ENCODE results near the gene LTBP1.

LTBP1 gene

DNA sequence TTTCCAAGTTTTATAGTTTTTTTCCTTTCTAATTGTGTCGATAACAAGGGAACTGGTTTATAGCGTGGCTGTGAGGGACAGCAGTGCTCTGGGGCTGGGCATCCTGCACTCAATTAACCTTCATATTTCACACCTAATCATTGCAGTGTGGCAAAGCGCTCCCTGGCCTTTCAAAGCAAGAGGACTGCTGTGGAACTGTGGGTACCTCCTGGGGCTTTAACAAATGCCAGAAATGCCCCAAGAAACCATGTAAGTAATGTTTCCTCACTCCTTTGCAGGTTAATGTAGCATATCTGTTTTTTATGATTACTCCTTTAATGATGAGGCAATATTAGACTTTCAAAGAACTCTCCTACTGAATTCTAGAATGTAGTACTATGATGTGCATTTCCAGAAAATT is 270.7 kb downstream of the LTBP1 start:
- Histone ChIP-seq H3K27ac (replicated peaks) (no peak overlapping the region), H3K4me3 (replicated peaks; ENCODE audit: insufficient read depth, low read length) (no peak overlapping the region), H3K27me3 (ENCODE audit: insufficient read depth, poor library complexity, severe bottlenecking) (peaks cover 3% of the 10 kb centered on the region)
- DNase-seq (ENCODE audit: low read depth in 1 of 2, low spot score in 1 of 2) = no peak
- TF ChIP-seq SPI1 (IDR thresholded peaks at IDR 0.05; ENCODE audit: borderline replicate concordance, low read depth) (no peak), POLR2AphosphoS5 (IDR thresholded peaks at IDR 0.05; ENCODE audit: low read depth) (no peak), GABPA (IDR thresholded peaks at IDR 0.05; ENCODE audit: low read depth) (no peak)
- TF ChIP-seq, protein P1, sequence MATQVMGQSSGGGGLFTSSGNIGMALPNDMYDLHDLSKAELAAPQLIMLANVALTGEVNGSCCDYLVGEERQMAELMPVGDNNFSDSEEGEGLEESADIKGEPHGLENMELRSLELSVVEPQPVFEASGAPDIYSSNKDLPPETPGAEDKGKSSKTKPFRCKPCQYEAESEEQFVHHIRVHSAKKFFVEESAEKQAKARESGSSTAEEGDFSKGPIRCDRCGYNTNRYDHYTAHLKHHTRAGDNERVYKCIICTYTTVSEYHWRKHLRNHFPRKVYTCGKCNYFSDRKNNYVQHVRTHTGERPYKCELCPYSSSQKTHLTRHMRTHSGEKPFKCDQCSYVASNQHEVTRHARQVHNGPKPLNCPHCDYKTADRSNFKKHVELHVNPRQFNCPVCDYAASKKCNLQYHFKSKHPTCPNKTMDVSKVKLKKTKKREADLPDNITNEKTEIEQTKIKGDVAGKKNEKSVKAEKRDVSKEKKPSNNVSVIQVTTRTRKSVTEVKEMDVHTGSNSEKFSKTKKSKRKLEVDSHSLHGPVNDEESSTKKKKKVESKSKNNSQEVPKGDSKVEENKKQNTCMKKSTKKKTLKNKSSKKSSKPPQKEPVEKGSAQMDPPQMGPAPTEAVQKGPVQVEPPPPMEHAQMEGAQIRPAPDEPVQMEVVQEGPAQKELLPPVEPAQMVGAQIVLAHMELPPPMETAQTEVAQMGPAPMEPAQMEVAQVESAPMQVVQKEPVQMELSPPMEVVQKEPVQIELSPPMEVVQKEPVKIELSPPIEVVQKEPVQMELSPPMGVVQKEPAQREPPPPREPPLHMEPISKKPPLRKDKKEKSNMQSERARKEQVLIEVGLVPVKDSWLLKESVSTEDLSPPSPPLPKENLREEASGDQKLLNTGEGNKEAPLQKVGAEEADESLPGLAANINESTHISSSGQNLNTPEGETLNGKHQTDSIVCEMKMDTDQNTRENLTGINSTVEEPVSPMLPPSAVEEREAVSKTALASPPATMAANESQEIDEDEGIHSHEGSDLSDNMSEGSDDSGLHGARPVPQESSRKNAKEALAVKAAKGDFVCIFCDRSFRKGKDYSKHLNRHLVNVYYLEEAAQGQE (IDR thresholded peaks at IDR 0.05; ENCODE audit: insufficient replicate concordance, low read depth) = no peak
- TF ChIP-seq, protein P2, sequence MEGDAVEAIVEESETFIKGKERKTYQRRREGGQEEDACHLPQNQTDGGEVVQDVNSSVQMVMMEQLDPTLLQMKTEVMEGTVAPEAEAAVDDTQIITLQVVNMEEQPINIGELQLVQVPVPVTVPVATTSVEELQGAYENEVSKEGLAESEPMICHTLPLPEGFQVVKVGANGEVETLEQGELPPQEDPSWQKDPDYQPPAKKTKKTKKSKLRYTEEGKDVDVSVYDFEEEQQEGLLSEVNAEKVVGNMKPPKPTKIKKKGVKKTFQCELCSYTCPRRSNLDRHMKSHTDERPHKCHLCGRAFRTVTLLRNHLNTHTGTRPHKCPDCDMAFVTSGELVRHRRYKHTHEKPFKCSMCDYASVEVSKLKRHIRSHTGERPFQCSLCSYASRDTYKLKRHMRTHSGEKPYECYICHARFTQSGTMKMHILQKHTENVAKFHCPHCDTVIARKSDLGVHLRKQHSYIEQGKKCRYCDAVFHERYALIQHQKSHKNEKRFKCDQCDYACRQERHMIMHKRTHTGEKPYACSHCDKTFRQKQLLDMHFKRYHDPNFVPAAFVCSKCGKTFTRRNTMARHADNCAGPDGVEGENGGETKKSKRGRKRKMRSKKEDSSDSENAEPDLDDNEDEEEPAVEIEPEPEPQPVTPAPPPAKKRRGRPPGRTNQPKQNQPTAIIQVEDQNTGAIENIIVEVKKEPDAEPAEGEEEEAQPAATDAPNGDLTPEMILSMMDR (IDR thresholded peaks at IDR 0.05; ENCODE audit: insufficient read depth, low read length) = no peak

DNA sequence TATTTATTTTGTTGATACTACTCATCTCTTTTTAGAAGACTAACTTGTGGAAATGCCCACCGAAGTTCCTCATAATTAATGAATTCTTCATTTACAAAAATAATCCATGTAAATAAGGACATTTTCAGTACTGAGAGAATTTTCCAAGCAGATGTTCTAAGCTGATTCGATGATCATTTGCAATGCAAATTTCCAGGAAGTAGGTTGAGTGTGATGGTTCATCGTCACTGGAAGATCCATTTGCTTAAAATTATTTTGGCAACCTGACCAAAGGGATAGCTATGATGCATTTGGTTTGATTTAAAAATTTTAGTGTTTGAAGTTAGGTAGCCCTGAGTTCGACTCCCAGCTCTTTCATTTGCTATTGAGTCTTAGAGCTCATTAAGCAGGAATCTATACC is 272.4 kb downstream of the LTBP1 start:
- H3K27me3 ChIP-seq (ENCODE audit: insufficient read depth, poor library complexity, severe bottlenecking) = peaks cover 3% of the 10 kb centered on the region
- no peak overlapping the region for H3K27ac ChIP-seq (replicated peaks)
- TF ChIP-seq, protein P2 (IDR thresholded peaks at IDR 0.05; ENCODE audit: insufficient read depth, low read length) = no peak
- TF ChIP-seq GABPA (IDR thresholded peaks at IDR 0.05; ENCODE audit: low read depth) (no peak), POLR2AphosphoS5 (IDR thresholded peaks at IDR 0.05; ENCODE audit: low read depth) (no peak), SPI1 (IDR thresholded peaks at IDR 0.05; ENCODE audit: borderline replicate concordance, low read depth) (no peak)
- TF ChIP-seq, protein P1 (IDR thresholded peaks at IDR 0.05; ENCODE audit: insufficient replicate concordance, low read depth) = no peak
- DNase-seq (ENCODE audit: low read depth in 1 of 2, low spot score in 1 of 2) = no peak
- H3K4me3 ChIP-seq (replicated peaks; ENCODE audit: insufficient read depth, low read length) = no peak overlapping the region

DNA sequence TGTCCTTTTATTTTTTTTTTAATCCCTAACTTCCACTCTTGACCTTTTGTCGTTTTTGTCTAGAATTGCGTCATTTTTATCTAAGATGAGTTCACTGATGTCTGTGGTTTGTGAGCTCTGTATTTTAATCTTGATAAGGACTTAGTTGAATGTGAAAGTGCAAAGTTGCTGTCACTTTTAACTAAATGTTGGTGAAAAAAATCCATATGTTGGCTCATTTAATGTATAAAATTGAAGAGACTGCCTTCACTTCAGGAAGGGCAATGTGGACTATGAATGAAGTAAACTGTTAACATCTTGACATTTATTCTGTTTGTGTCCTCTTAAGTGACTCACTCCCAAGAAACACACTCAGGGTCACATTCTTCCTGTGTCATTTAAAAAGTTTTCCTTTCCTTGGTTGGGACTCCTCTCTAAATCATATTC is 273.1 kb downstream of the LTBP1 start:
- no peak overlapping the region for H3K4me3 ChIP-seq (replicated peaks; ENCODE audit: insufficient read depth, low read length)
- peaks cover 3% of the 10 kb centered on the region for H3K27me3 ChIP-seq (ENCODE audit: insufficient read depth, poor library complexity, severe bottlenecking)
- H3K27ac ChIP-seq (replicated peaks) = no peak overlapping the region
- no peak for TF ChIP-seq SPI1 (IDR thresholded peaks at IDR 0.05; ENCODE audit: borderline replicate concordance, low read depth)
- DNase-seq (ENCODE audit: low read depth in 1 of 2, low spot score in 1 of 2) = no peak

DNA sequence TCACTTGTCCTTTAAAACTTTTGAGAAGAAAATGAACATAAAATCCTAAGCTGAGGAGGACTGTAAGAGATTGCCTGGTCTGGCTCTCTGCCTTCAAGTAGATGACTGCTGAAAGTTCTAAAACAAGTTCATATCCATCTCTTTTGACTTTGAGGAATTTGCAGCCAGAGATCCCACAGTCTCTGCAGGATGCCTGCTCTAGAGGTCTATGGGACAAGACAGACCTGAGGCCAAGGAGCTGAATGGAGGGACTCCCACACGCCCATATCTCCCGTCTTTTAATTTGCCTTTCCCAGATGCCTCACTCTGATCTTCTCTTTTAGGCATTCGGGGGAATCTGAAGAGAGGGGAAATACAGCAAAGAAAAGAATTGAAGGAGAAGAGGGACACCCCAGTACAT is 273.8 kb downstream of the LTBP1 start:
- no peak overlapping the region for H3K4me3 ChIP-seq (replicated peaks; ENCODE audit: insufficient read depth, low read length)
- H3K27me3 ChIP-seq (ENCODE audit: insufficient read depth, poor library complexity, severe bottlenecking) = peaks cover 3% of the 10 kb centered on the region
- DNase-seq (ENCODE audit: low read depth in 1 of 2, low spot score in 1 of 2) = no peak
- TF ChIP-seq SPI1 (IDR thresholded peaks at IDR 0.05; ENCODE audit: borderline replicate concordance, low read depth) (no peak), POLR2AphosphoS5 (IDR thresholded peaks at IDR 0.05; ENCODE audit: low read depth) (no peak), GABPA (IDR thresholded peaks at IDR 0.05; ENCODE audit: low read depth) (no peak)
- TF ChIP-seq, protein P2 (IDR thresholded peaks at IDR 0.05; ENCODE audit: insufficient read depth, low read length) = no peak
- TF ChIP-seq, protein P1 (IDR thresholded peaks at IDR 0.05; ENCODE audit: insufficient replicate concordance, low read depth) = no peak
- H3K27ac ChIP-seq (replicated peaks) = no peak overlapping the region

Data from HL-60 (cell line).